DND-41 (cell line): Measurements from ENCODE around the gene MAMSTR.

ENCODE experiments used
- EZH2 ChIP-seq: IDR thresholded peaks from 3 replicates; pipeline ENCODE4 v1.6.1; 2012; ENCODE audit warnings: borderline replicate concordance, low read depth, mild to moderate bottlenecking, moderate library complexity, low read length, inconsistent platforms; ENCODE audit not compliant: severe bottlenecking
- TF ChIP-seq, protein P1 (sequence below): IDR thresholded peaks from 2 replicates; pipeline ENCODE4 v1.5.1; 2012; ENCODE audit warnings: borderline replicate concordance, low read length, moderate library complexity, mild to moderate bottlenecking; ENCODE audit not compliant: poor library complexity, severe bottlenecking; ENCODE audit errors: extremely low read depth

DNA sequence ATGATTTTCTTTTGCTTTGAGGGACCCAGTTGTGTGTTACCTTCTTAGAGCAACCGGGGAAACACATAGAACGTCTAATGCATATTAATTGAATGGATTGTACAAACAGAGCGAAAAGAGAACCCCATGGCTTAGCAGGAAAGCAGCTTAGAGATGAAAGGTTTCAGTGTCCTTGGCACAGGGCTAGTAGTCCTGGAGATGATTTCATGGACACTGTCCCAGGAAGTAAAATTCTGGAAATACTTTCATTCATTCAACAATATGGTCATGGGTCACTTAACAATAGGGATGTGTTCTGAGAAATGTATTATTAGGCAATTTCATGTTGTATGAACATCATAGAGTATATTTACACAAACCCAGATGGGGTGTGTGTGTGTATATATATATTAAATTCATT is 33.4 kb downstream of the MAMSTR start:
- TF ChIP-seq, protein P1, sequence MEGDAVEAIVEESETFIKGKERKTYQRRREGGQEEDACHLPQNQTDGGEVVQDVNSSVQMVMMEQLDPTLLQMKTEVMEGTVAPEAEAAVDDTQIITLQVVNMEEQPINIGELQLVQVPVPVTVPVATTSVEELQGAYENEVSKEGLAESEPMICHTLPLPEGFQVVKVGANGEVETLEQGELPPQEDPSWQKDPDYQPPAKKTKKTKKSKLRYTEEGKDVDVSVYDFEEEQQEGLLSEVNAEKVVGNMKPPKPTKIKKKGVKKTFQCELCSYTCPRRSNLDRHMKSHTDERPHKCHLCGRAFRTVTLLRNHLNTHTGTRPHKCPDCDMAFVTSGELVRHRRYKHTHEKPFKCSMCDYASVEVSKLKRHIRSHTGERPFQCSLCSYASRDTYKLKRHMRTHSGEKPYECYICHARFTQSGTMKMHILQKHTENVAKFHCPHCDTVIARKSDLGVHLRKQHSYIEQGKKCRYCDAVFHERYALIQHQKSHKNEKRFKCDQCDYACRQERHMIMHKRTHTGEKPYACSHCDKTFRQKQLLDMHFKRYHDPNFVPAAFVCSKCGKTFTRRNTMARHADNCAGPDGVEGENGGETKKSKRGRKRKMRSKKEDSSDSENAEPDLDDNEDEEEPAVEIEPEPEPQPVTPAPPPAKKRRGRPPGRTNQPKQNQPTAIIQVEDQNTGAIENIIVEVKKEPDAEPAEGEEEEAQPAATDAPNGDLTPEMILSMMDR = no peak
- no peak for TF ChIP-seq EZH2
